KMS-11 (cell line): Measurements from ENCODE around the gene PLCD1.

Experiments
- H2AFZ ChIP-seq: fragments of 200-600 bp; sonication (generic); 2 replicates; pipeline ENCODE4 v1.6.1; 2016; ENCODE audit warnings: antibody characterized with exemption, mixed run types, low read depth
- H3K27ac ChIP-seq: fragments of 200-600 bp; sonication (generic); 2 replicates; pipeline ENCODE4 v1.6.1; 2016; ENCODE audit warnings: mild to moderate bottlenecking, mixed run types
- H3K27me3 ChIP-seq: fragments of 200-600 bp; sonication (generic); 2 replicates; pipeline ENCODE4 v1.6.1; 2017; ENCODE audit warnings: mild to moderate bottlenecking, low read depth, mixed run types, moderate library complexity; ENCODE audit not compliant: insufficient read depth
- H3K36me3 ChIP-seq: fragments of 200-600 bp; sonication (generic); 2 replicates; pipeline ENCODE4 v1.6.1; 2017; ENCODE audit warnings: mild to moderate bottlenecking, mixed run types; ENCODE audit not compliant: insufficient read depth
- H3K4me1 ChIP-seq: fragments of 200-600 bp; sonication (generic); 2 replicates; pipeline ENCODE4 v1.6.1; 2016; ENCODE audit warnings: mild to moderate bottlenecking, low read depth, mixed run types; ENCODE audit not compliant: poor library complexity, severe bottlenecking
- H3K4me2 ChIP-seq: fragments of 200-600 bp; sonication (generic); 2 replicates; pipeline ENCODE4 v1.7.0; 2016; ENCODE audit warnings: mild to moderate bottlenecking, mixed run types
- H3K4me3 ChIP-seq: fragments of 200-600 bp; sonication (generic); IDR thresholded peaks from 2 replicates; pipeline ENCODE4 v1.6.1; 2017; ENCODE audit warnings: low read depth, low read length, mixed read lengths; ENCODE audit not compliant: insufficient read depth
- H3K79me2 ChIP-seq: fragments of 200-600 bp; sonication (generic); 2 replicates; pipeline ENCODE4 v1.6.1; 2016; ENCODE audit warnings: low read depth, mixed run types; ENCODE audit not compliant: insufficient read depth
- H3K9ac ChIP-seq: fragments of 200-600 bp; sonication (generic); 2 replicates; pipeline ENCODE4 v1.6.1; 2016; ENCODE audit warnings: mild to moderate bottlenecking, mixed run types
- H4K20me1 ChIP-seq: fragments of 200-600 bp; sonication (generic); 2 replicates; pipeline ENCODE4 v1.6.1; 2016; ENCODE audit warnings: mild to moderate bottlenecking, mixed run types; ENCODE audit not compliant: insufficient read depth
- TF ChIP-seq, protein P1 (sequence below): fragments of 200-600 bp; sonication (generic); conservative IDR thresholded peaks from 2 replicates; pipeline ENCODE4 v1.6.1; 2017; ENCODE audit warnings: low read depth, mild to moderate bottlenecking, antibody characterized with exemption, low read length, moderate library complexity, mixed read lengths

PLCD1 gene

DNA sequence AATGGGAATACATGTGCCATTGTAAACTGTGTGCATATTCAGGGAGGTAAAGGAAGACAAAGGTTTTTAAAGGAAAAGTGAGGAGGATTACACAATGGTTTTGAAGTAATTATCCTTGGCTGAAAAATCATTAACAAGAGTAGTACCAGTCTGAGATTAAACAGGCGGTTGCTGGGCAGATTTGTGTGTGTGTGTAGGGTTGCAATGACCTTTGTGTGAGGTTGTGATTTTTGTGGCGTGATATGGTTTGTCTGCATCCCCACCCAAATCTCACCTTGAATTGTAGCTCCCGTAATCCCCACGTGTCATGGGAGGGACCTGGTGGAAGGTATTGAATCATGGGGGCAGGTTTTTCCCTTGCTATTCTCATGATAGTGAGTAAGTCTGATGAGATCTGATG is 16.6 kb upstream of the PLCD1 start:
- H3K4me1 ChIP-seq: no peaks in the 10 kb centered on the region
- no peak overlapping the region for H2AFZ ChIP-seq
- no peaks in the 10 kb centered on the region for H3K79me2 ChIP-seq
- no peak overlapping the region for H3K4me3 ChIP-seq
- TF ChIP-seq, protein P1, sequence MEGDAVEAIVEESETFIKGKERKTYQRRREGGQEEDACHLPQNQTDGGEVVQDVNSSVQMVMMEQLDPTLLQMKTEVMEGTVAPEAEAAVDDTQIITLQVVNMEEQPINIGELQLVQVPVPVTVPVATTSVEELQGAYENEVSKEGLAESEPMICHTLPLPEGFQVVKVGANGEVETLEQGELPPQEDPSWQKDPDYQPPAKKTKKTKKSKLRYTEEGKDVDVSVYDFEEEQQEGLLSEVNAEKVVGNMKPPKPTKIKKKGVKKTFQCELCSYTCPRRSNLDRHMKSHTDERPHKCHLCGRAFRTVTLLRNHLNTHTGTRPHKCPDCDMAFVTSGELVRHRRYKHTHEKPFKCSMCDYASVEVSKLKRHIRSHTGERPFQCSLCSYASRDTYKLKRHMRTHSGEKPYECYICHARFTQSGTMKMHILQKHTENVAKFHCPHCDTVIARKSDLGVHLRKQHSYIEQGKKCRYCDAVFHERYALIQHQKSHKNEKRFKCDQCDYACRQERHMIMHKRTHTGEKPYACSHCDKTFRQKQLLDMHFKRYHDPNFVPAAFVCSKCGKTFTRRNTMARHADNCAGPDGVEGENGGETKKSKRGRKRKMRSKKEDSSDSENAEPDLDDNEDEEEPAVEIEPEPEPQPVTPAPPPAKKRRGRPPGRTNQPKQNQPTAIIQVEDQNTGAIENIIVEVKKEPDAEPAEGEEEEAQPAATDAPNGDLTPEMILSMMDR: no peak
- H3K9ac ChIP-seq: no peak overlapping the region
- H4K20me1 ChIP-seq: no peaks in the 10 kb centered on the region
- H3K27ac ChIP-seq: no peak overlapping the region
- no peaks in the 10 kb centered on the region for H3K27me3 ChIP-seq
- H3K4me2 ChIP-seq: no peak overlapping the region
- no peaks in the 10 kb centered on the region for H3K36me3 ChIP-seq

DNA sequence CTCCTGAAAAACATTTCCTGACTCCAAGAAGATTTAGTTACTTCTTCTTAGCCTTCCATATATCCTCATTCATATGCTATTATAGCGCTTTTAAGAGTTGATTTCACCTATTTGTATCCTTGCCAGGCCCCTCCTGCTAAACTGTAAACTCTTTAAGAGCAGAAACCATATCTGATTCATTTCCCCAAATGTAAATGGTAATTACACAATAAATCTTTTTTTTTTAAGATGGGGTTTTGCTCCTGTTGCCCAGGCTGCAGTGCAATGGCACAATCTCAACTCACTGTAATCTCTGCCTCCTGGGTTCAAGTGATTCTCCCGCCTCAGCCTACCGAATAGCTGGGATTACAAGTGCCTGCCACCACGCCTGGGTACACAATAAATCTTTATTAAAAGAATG is 14.0 kb upstream of the PLCD1 start:
- no peaks in the 10 kb centered on the region for H4K20me1 ChIP-seq
- no peaks in the 10 kb centered on the region for H3K36me3 ChIP-seq
- no peak overlapping the region for H3K4me3 ChIP-seq
- H3K27ac ChIP-seq: no peak overlapping the region
- TF ChIP-seq, protein P1: no peak
- no peak overlapping the region for H2AFZ ChIP-seq
- H3K4me2 ChIP-seq: no peak overlapping the region
- no peak overlapping the region for H3K9ac ChIP-seq
- no peaks in the 10 kb centered on the region for H3K27me3 ChIP-seq
- H3K79me2 ChIP-seq: no peaks in the 10 kb centered on the region
- no peaks in the 10 kb centered on the region for H3K4me1 ChIP-seq

DNA sequence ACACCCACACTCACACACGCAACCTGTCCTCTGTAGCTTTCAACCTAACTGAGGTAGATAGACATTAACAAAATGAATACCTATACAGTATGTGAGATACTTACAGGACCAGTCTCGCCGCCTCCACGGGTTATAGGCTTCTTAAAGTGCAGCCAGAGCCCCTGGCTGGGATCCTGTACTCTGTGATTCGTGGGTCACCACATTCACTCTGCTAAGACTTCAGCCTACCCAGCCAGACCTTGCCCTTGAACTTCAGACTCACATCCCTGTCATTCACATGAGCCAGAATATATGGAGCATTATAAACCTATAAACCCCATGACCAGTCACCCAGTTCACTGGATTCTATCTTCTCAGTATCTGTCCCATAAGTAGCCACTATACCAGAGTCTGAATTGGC is 11.0 kb upstream of the PLCD1 start:
- H3K4me3 ChIP-seq: no peak overlapping the region
- TF ChIP-seq, protein P1: no peak
- H2AFZ ChIP-seq: no peak overlapping the region
- H4K20me1 ChIP-seq: no peaks in the 10 kb centered on the region
- H3K4me1 ChIP-seq: no peaks in the 10 kb centered on the region
- H3K4me2 ChIP-seq: no peak overlapping the region
- no peaks in the 10 kb centered on the region for H3K79me2 ChIP-seq
- H3K9ac ChIP-seq: no peak overlapping the region
- H3K36me3 ChIP-seq: no peaks in the 10 kb centered on the region
- H3K27ac ChIP-seq: no peak overlapping the region
- H3K27me3 ChIP-seq: no peaks in the 10 kb centered on the region

DNA sequence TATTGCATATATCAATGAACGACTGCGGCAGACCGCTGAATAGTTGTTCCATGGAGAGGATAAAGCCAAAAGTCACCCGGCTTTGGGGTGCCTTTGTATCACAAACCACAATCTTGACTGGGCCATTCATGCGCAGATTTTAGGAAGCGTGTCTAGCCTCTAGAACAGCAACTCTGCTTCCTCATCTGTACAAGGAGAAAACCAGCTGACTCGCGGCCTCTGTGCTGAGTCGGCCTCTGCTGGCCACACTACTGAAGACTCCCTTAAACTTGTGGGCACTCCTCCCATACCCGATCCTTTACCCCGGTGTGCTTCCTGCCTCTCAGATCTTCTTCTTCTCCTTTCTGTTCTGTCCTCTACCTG is 10.4 kb upstream of the PLCD1 start:
- no peak overlapping the region for H3K9ac ChIP-seq
- no peaks in the 10 kb centered on the region for H4K20me1 ChIP-seq
- no peaks in the 10 kb centered on the region for H3K4me1 ChIP-seq
- no peaks in the 10 kb centered on the region for H3K36me3 ChIP-seq
- no peak overlapping the region for H3K27ac ChIP-seq
- no peaks in the 10 kb centered on the region for H3K79me2 ChIP-seq
- no peak overlapping the region for H2AFZ ChIP-seq
- no peaks in the 10 kb centered on the region for H3K27me3 ChIP-seq
- TF ChIP-seq, protein P1: no peak
- H3K4me2 ChIP-seq: no peak overlapping the region
- no peak overlapping the region for H3K4me3 ChIP-seq
